Testis (tissue), 2 donors: ENCODE results near the gene TMEM31.

Experiments used
- POLR2A ChIP-seq: fragments of 450-650 bp; IDR thresholded peaks from one replicate; pipeline ENCODE4 v1.6.1; 2017; ENCODE audit warnings: antibody characterized with exemption, mild to moderate bottlenecking, moderate library complexity
- TF ChIP-seq, protein P1 (sequence below), 3 experiments: fragments of 450-650 bp in 2 of 3; fragments of 200-600 bp in 1 of 3; sonication (generic) in 1 of 3; IDR thresholded peaks; one replicate each; pipeline ENCODE4 v1.5.1; 2016 to 2019; ENCODE audit warnings: antibody characterized with exemption in 3 of 3, mild to moderate bottlenecking in 2 of 3, moderate library complexity in 1 of 3

DNA sequence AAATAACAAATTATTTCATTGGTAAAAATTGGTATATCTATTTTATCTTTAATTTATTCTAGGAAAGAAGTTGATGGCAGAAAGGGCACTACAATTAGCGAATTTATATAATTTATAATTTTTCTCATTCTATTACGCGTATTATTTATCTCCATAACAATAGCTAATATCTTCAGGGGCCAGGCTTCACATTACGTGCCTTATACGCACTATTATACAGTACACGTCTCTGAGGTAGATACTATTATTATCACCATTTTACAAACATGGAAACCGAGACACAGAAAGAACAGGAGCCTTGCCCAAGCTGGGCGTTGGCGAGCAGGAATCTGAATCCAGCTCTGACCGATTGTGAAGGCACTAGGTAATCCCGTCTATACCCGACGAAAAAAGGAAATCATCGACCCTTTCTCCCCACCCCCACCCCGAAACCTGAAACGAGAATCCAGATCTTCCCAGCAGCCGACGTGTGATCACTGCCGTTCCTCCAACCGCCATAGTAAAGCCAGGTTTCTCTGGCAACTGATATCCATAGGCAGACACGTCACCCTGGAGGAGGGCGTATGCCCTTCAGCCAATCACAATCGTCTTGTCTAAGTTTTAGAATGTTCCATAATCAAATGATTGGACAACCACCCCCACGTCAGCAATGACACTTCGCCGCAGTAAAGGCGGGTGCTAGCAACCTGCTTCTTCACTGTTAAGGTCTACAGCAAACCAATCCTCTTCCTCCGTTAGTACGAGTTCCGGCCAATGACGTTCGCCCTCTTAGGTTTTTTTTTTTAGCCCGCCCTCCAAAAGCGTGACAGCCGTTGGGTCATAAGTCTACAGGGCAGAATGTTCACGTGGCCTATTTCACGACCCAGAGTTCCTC, 24.3 kb upstream of the TMEM31 start, which contains the start of gene MORF4L2:
- TF ChIP-seq, protein P1, sequence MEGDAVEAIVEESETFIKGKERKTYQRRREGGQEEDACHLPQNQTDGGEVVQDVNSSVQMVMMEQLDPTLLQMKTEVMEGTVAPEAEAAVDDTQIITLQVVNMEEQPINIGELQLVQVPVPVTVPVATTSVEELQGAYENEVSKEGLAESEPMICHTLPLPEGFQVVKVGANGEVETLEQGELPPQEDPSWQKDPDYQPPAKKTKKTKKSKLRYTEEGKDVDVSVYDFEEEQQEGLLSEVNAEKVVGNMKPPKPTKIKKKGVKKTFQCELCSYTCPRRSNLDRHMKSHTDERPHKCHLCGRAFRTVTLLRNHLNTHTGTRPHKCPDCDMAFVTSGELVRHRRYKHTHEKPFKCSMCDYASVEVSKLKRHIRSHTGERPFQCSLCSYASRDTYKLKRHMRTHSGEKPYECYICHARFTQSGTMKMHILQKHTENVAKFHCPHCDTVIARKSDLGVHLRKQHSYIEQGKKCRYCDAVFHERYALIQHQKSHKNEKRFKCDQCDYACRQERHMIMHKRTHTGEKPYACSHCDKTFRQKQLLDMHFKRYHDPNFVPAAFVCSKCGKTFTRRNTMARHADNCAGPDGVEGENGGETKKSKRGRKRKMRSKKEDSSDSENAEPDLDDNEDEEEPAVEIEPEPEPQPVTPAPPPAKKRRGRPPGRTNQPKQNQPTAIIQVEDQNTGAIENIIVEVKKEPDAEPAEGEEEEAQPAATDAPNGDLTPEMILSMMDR (IDR thresholded peaks at IDR 0.05): no peak
- TF ChIP-seq POLR2A: peak; percentile 60
